Stimulated activated CD4-positive, alpha-beta T cell treated with anti-CD3 and anti-CD28 coated beads, Interleukin-1b, Interleukin-23, amount 100 ng/mL, for 24 hours (primary cell): ENCODE data around the gene ZNF737.
"Not testable (repeated sequence)": the region's sequence is repeated elsewhere in the genome, so short reads cannot be mapped to it uniquely, and the experiment has no call there.

Experiments
- DNase-seq, 4 experiments: peaks; one replicate each; pipeline ENCODE4 v3.0.0-alpha.2; 2020; ENCODE audit warnings: low read depth in 4 of 4, low spot score in 1 of 4

The ZNF737 gene

GRCh38 chr19:20565321-20566018 is at the start of gene ZNF737:
TSS of gene ZNF737 (minus strand) at chr19:20565781. CDS start at chr19:20565640, 141 bp downstream.
- peak; percentile 75 to 86 (median 82) for DNase-seq

GRCh38 chr19:20614971-20615370 is 49.4 kb upstream of the ZNF737 start:
- DNase-seq = not testable (repeated sequence)

GRCh38 chr19:20612711-20613316 is 47.2 kb upstream of the ZNF737 start:
- DNase-seq = no peak

GRCh38 chr19:20611866-20612265 is 46.3 kb upstream of the ZNF737 start:
- DNase-seq = no peak

GRCh38 chr19:20607943-20608342 is 42.4 kb upstream of the ZNF737 start:
- DNase-seq = no peak

- no peak for DNase-seq
Observed at GRCh38 chr19:20558571-20558970, 7.0 kb downstream of the ZNF737 start.

GRCh38 chr19:20558011-20558410 is 7.6 kb downstream of the ZNF737 start:
- no peak for DNase-seq

GRCh38 chr19:20544667-20545333 is 20.8 kb downstream of the ZNF737 start:
- DNase-seq = not testable (repeated sequence)

- not testable (repeated sequence) for DNase-seq
Observed at GRCh38 chr19:20530303-20530702, 35.3 kb downstream of the ZNF737 start.

- DNase-seq = no peak
Observed at GRCh38 chr19:20513189-20513904, 52.2 kb downstream of the ZNF737 start.

GRCh38 chr19:20503476-20503875 is 62.1 kb downstream of the ZNF737 start:
- no peak for DNase-seq
